Stimulated activated CD4-positive, alpha-beta T cell treated with anti-CD3 and anti-CD28 coated beads, Interleukin-15, amount 100 ng/mL, for 1 hour (primary cell): ENCODE results near the gene ZNF821.
"Not testable (repeated sequence)": the region's sequence is repeated elsewhere in the genome, so short reads cannot be mapped to it uniquely, and the experiment has no call there.

ENCODE experiments used
- DNase-seq, 2 donors: peaks; one replicate each; pipeline ENCODE4 v3.0.0-alpha.2; 2020; ENCODE audit warnings: low read depth in 1 of 2, low spot score in 1 of 2

ZNF821 gene, protein sequence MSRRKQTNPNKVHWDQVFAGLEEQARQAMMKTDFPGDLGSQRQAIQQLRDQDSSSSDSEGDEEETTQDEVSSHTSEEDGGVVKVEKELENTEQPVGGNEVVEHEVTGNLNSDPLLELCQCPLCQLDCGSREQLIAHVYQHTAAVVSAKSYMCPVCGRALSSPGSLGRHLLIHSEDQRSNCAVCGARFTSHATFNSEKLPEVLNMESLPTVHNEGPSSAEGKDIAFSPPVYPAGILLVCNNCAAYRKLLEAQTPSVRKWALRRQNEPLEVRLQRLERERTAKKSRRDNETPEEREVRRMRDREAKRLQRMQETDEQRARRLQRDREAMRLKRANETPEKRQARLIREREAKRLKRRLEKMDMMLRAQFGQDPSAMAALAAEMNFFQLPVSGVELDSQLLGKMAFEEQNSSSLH

DNA sequence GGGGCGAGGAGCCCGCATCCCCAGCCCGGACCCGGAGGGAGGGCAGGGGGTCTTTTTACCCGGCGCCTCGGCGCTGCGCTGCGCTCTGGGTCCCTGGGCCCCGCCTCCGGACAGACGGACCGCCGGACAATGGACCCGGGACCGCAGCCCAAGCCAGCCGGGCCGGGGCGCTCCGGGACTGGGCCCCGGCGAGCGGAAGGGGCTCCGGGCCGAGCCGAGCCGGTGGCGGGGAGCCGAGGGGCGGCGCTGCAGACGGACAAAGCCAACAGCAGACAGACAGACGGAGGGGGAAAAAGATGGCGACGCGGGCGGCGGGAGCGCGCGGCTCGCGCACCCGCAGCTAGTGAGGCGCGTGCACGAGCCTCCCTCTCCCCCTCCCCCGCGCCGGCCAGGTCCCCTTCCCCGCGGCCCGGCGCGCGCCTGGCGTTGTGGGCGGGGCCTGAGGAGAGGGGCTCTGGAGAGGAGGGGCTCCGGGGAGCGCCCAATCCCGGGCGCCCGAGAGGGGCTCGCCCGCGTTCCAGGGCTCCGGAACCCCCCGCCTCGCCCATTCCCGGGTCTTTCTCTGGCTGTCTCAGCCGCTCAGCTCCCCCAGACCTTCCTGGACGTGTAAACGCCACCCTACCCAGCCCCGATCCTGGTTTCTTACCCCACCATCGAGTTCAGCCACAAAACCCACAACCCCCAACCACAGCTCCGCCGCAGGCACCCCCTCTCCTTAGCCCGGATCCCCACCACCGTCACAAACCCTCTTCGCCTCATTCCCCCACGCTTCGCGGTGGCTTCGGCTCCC is at the start of gene ZNF821:
ZNF821 (minus strand) TSS at position 334 of the 790 bp plus-strand sequence. CDS start 4,236 bp downstream, outside the sequence.
- DNase-seq: peak; percentile 45 to 61

- DNase-seq: no peak
These were observed 49.0 kb upstream of the ZNF821 start for GRCh38 chr16:71933017-71933416.

GRCh38 chr16:71931599-71931998 is 47.6 kb upstream of the ZNF821 start:
- no peak for DNase-seq

DNA sequence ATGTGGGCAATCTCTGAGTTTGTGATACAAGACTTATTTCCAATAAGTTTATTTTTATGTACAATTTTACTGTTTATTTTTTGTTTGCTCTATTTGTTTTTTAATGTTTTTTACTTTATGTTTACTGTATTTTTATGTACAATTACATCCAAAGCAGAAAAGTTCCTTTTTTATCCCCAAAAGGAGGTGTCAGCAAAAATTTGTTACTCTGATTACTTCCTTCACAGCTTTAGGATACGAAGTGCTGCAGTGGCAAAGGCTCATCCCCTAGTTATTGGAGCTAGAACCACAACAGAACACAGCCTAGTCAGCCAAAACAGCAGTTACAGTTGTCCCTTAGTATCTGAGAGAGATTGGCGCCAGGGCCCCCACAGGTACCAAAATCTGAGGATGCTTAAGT is 47.0 kb upstream of the ZNF821 start:
- DNase-seq: no peak

- no peak for DNase-seq
These were observed 46.1 kb upstream of the ZNF821 start for GRCh38 chr16:71930013-71930563.

DNA sequence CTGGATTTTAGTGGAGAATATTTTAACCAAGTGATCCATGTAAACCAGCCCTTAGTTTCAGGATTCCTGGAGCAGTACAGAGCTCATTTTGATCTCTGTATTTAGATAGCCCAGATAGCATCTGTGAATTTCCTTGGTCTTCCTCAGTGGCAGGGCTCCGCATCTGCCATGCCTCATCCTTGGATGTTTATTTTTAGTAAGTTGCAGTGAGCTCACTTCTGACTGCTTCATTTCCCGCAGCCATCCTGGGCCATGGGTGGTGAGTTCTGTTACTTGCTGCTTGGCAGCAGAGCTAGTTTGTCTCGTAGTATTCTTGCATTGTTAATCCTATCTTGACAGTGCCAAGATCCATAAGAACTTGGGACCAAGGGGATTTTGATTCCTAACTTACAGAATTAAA is 45.1 kb upstream of the ZNF821 start:
- DNase-seq: no peak

DNA sequence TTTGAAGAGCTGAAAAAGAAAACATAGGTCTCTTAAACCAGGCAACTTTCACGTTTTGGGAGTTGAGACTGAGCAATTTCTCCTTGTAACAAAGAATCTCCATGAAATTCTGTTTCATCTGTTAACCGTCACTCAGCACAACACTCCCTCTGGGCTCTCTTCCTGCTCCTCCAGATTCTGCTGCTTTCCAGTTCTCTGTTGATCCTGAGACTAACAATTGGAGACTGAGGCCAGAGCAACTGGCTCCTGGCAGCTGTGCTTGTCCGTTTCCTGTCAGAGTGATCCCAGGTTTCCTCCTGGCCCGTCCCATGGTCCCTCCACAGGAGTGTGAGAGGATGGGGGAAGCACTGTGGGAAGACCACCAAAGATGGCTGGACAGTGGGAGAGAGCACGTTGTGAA is 43.8 kb upstream of the ZNF821 start:
- DNase-seq: no peak

DNA sequence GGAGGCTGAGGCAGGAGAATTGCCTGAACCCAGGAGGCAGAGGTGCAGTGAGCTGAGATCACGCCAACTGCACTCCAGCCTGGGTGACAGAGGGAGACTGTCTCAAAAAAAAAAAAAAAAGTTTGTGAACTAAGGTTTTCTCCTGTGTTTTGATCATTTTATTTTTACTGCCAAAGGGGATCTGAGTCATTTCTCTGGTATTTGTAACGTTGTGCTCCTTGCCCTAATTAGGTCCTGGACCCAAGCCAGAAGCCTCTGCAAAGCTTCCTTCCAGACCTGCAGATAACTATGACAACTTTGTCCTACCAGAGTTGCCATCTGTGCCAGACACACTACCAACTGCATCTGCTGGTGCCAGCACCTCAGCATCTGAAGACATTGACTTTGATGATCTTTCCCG is 43.4 kb upstream of the ZNF821 start:
- no peak for DNase-seq

DNA sequence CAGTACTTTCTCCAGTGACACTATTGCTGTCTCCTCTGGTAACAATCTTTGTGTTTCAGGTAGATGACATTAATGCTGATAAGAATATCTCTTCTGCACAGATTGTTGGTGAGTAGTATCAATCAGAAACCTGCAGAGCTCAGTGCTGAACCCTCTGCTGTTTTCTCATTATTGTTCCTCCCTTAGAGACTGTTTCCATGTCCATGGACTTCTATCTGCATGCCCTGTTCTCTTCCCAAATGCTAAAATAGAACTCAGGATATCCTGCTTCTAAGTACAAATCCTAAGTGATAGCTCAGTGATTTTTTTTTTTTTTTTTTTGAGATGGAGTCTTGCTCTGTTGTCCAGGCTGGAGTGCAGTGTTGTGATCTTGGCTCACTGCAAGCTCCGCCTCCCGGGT is 40.7 kb upstream of the ZNF821 start:
- DNase-seq: no peak

GRCh38 chr16:71923941-71924690 is 40.1 kb upstream of the ZNF821 start:
- DNase-seq: no peak

DNA sequence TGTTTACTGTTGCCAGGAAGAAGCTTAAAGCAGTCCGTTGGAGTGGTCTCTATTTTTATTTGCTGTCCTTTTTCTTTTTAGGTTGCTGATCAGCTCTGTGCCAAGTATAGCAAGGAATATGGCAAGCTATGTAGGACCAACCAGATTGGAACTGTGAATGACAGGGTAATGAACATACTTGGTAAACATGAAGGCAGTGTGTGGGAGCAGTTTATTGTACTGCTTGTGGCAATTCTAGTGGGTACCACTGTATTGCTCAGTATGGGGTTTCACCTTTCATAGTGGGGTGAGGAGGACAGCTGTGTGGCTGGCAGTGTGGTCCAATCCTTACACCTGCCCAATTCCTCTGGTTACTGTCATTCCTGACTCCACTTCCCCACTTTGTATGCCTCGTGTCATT is 36.7 kb upstream of the ZNF821 start:
- DNase-seq: no peak

DNA sequence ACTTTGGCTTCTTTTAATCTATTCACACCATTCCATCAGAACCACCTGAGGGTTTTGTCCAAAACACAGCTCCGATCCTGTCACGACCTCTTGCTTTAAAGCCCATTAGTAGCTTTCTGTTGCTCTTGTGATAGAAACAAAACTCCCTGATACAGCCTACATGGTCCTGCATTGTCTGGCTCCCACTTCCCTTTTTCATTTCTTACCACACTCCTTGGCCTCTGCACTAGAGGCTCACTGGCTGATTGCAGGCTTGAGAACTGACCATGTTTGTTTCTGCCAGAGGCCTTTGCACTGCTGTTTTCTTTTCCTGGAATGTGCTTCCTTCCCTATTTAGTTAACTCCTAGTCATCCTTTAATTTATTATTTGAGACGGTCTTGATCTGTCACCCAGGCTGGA is 35.1 kb upstream of the ZNF821 start:
- DNase-seq: no peak

DNA sequence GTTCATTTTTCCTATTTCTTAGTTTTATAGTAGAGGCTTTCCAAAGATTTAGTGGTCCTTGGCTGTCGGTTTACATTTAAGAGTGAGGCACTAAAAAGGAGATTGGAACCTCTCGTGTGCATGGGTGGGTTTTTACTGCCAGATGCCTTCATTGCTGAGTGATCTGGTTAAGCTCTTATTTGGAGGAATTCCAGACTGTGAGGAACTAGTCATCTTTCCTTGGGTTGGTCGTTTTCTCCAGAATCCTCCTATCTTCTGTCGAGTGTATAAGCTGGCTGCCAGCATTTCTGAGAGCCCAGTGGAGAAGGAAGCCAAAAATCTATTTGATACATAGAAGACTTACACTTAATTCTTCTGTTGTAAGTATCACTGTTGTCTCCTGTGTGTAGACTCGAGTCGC is 33.9 kb upstream of the ZNF821 start:
- DNase-seq: no peak

DNA sequence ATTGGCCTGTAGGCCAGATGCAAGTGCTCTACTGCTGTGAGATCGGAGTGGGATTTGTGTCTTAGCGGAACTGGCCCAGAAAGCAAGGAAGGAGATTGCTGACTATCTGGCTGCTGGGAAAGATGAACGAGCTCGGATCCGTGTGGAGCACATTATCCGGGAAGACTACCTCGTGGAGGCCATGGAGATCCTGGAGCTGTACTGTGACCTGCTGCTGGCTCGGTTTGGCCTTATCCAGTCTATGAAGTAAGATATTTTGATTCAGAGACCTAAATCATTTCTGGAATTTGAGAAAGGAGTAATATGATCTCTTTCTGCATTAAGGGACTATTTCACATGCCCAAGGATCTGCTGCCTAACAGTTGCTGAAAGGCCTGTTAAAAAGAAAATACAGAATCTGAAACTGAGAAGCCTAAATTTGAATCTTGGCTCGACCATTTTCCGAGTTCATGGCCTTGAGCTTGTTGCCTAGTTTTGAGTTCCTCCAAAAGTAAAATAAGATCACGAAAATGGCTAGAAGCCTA is 32.5 kb upstream of the ZNF821 start:
- DNase-seq: no peak

GRCh38 chr16:71915350-71915749 is 31.4 kb upstream of the ZNF821 start:
- DNase-seq: no peak

DNA sequence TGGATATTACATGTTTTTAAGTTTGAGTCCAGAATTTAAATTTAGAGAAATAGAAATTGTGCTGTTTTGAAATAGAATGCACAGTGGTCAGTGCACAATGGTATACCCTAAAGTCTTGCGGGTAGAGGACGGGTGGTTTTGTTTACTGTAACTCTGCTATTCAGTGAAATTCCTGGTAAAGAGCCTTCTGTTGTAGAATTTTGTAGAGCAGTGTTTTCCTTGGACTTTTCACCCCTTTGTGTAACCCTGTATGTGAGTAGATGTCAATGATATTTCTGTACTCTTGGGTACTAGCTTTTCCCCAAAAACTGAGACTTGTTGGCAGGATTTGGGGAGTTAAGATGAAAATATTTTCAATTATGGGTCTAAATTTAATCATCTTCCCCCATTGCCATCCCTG is 30.8 kb upstream of the ZNF821 start:
- DNase-seq: no peak

GRCh38 chr16:71912534-71913275 is 28.7 kb upstream of the ZNF821 start:
- DNase-seq: no peak

GRCh38 chr16:71911121-71911520 is 27.1 kb upstream of the ZNF821 start:
- no peak for DNase-seq

DNA sequence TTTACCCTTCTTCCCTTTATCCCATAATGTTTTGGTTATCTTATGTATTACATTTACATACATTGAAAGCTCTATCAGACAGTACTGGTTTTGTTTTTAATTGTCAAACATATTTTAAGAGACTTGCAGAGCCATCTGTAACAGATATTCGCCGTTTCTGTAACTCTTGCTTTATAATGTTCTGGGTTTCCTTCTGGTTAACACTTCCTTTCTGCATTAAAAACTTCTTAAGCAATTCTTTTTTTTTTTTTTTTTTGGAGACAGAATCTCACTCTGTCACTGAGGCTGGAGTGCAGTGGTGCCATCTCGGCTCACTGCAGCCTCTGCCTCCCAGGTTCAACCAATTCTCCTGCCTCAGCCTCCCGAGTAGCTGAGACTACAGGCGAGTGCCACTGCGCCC is 21.8 kb upstream of the ZNF821 start:
- DNase-seq: not testable (repeated sequence)

GRCh38 chr16:71904239-71904638 is 20.3 kb upstream of the ZNF821 start:
- DNase-seq: no peak
